Epithelial cell of prostate (primary cell): ENCODE measurements around the gene ARMC9.
A peak's percentile ranks its signal among the peaks of the same experiment; 100 is the strongest.

ENCODE experiments used
- DNase-seq: peaks from one replicate; pipeline ENCODE4 v3.0.0-alpha.2; 2011; ENCODE audit warnings: low read depth, low spot score
- H3K27ac ChIP-seq: fragments of 450-650 bp; 2 replicates; pipeline ENCODE4 v1.5.1; 2017; ENCODE audit warnings: mild to moderate bottlenecking

Gene ARMC9

GRCh38 chr2:231272991-231273390 is 74.6 kb downstream of the ARMC9 start:
- DNase-seq: no peak
- H3K27ac ChIP-seq: no peak overlapping the region

- DNase-seq: no peak
Measured at GRCh38 chr2:231276987-231277386, 78.6 kb downstream of the ARMC9 start.

GRCh38 chr2:231277962-231278361 is 79.5 kb downstream of the ARMC9 start:
- no peak for DNase-seq
- no peak overlapping the region for H3K27ac ChIP-seq

More at GRCh38 chr2:231276987-231277386, 78.6 kb downstream of the ARMC9 start:
- H3K27ac ChIP-seq: no peak overlapping the region

GRCh38 chr2:231278868-231279267 is 80.4 kb downstream of the ARMC9 start:
- no peak overlapping the region for H3K27ac ChIP-seq
- DNase-seq: no peak

GRCh38 chr2:231280846-231281245 is 82.4 kb downstream of the ARMC9 start:
- DNase-seq: no peak
- H3K27ac ChIP-seq: no peak overlapping the region

- no peak for DNase-seq
- H3K27ac ChIP-seq: no peak overlapping the region
Measured at GRCh38 chr2:231284296-231284695, 85.9 kb downstream of the ARMC9 start.

- no peak for DNase-seq
- H3K27ac ChIP-seq: peak overlapping the region; percentile 89
Measured at GRCh38 chr2:231286964-231287363, 88.5 kb downstream of the ARMC9 start.

- peak overlapping the region; percentile 89 for H3K27ac ChIP-seq
- peak; percentile 74 for DNase-seq
Measured at GRCh38 chr2:231287696-231288095, 89.3 kb downstream of the ARMC9 start.

GRCh38 chr2:231288590-231288989 is 90.2 kb downstream of the ARMC9 start:
- no peak for DNase-seq
- no peak overlapping the region for H3K27ac ChIP-seq

- no peak overlapping the region for H3K27ac ChIP-seq
- DNase-seq: no peak
Measured at GRCh38 chr2:231290321-231291015, 92.0 kb downstream of the ARMC9 start.

GRCh38 chr2:231292472-231293134 is 94.2 kb downstream of the ARMC9 start:
- H3K27ac ChIP-seq: no peak overlapping the region
- DNase-seq: no peak

GRCh38 chr2:231293163-231293562 is 94.7 kb downstream of the ARMC9 start:
- no peak overlapping the region for H3K27ac ChIP-seq
- no peak for DNase-seq

- DNase-seq: no peak
- H3K27ac ChIP-seq: no peak overlapping the region
Measured at GRCh38 chr2:231294116-231294515, 95.7 kb downstream of the ARMC9 start.

- no peak for DNase-seq
- no peak overlapping the region for H3K27ac ChIP-seq
Measured at GRCh38 chr2:231294571-231295362, 96.3 kb downstream of the ARMC9 start.

- H3K27ac ChIP-seq: no peak overlapping the region
Measured at GRCh38 chr2:231295363-231295655, 96.9 kb downstream of the ARMC9 start.

GRCh38 chr2:231296401-231296974 is 98.1 kb downstream of the ARMC9 start:
- no peak overlapping the region for H3K27ac ChIP-seq
- DNase-seq: no peak

More at GRCh38 chr2:231295363-231295655, 96.9 kb downstream of the ARMC9 start:
- no peak for DNase-seq

- H3K27ac ChIP-seq: no peak overlapping the region
- no peak for DNase-seq
Measured at GRCh38 chr2:231297108-231297908, 98.9 kb downstream of the ARMC9 start.

GRCh38 chr2:231298091-231298490 is 99.7 kb downstream of the ARMC9 start:
- no peak overlapping the region for H3K27ac ChIP-seq
- DNase-seq: no peak

- DNase-seq: no peak
- no peak overlapping the region for H3K27ac ChIP-seq
Measured at GRCh38 chr2:231299267-231299666, 100.8 kb downstream of the ARMC9 start.
